Measurements from ENCODE around the gene GTF3C5.
A peak's percentile ranks its signal among the peaks of the same experiment; 100 is the strongest.

Gene GTF3C5

DNA sequence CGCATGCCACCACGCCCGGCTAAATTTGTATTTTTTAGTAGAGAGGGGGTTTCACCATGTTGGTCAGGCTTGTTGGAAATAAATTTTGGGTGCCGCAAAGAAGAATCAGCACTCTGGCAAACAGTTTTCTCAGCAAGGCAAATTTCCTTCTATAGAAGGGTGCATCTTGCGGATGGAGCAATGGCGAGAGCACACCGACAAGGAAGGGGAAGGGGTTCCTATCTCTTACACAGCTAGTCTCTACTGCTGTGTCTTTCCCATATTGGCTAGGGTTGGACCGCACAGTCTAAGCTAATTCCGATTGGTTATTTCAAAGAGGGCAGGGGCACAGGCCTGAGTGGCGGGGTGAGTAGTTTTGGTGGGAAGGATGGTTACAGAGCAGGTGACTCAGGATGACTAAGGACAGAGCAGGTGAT is 707 bp downstream of the GTF3C5 start:
- DNase-seq = no peak

- no peak for DNase-seq
These were observed 1.4 kb downstream of the GTF3C5 start for GRCh38 chr9:133032171-133032570.

DNA sequence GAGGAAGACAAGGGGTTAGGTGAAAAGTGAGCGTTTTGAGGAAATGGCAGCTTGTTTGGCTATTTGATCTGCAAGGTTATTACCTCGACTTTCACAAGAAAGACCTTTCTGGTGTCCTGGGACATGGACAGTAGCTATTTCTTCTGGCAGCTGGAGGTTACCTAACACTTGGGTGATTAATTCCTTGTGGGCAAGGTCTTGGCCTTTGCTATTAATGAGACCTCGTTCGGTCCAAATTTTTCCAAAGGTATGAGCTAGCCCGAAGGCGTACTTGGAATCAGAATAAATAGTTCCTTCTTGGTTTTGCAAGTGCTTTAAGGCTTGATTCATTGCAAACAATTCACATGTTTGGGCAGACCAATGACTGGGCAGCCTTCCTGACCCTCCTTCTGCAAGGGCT is 4.9 kb downstream of the GTF3C5 start:
- DNase-seq = no peak

GRCh38 chr9:133037775-133038515 is 7.1 kb downstream of the GTF3C5 start:
- DNase-seq = no peak

DNA sequence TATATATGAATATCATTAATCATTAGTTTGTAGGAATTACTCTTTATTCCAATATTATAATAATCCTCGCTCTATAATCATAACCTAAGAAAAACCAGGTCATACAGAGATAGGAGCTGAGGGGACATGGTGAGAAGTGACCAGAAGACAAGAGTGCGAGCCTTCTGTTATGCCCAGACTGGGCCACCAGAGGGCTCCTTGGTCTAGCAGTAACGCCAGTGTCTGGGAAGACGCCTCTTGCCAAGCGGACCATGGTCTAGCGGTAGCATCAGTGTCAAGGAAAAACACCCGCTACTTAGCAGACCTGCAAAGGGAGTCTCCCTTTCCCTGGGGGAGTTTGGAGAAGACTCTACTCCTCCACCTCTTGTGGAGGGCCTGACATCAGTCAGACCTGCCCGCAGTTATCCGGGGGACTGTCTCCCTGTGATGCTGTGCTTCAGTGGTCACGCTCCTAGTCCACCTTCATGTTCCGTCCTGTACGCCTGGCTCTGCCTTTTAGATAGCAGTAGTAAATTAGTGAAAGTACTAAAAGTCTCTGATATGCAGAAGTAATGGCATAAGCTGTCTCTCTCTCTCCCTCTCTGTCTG is 10.2 kb downstream of the GTF3C5 start:
- peak; percentile 28 for DNase-seq

- no peak for DNase-seq
These were observed 11.2 kb downstream of the GTF3C5 start for GRCh38 chr9:133041958-133042357.

DNA sequence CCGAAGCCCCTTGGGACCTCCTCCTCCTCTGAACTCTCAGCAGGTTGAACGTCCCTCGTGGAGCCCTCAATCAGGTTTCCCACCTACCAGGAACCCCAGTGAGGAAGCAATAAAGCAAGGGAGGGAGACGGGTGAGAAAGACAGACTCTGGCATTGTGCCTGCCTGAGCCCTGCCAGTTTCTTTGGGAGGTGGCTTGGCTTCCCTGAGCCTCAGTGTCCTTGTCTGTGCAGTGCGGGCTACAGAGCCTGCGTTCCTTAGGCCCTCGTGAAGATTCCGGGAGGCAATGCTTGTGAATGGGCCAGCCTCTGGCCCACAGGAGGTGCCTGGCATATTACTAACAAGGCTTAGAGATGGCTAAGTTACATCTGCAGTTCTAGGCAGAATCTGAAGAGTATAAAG is 11.9 kb downstream of the GTF3C5 start:
- no peak for DNase-seq

DNA sequence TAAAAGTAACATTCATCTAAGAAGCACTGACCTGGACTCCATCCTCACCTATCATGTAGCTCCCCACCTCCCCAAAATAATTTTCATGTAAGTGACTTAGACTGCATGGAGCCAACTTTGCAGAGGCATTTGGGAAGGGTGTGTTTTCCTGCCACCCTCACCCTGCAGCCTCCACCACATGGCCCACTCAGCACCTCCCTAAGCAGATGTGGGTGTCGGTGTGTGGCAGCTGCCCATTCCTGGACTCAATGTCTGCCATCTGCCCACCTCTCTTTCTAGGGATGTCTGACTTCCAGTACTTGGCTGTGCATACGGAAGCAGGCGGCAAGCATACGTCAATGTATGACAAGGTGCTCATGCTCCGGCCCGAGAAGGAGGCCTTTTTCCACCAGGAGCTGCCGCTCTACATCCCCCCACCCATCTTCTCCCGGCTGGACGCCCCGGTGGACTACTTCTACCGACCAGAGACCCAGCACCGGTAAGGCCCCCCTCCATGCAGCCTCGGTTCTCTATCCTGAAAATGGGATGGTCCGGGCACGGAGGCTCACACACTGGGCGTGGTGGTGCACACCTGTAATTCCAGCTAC is 12.7 kb downstream of the GTF3C5 start:
- DNase-seq = no peak

- no peak for DNase-seq
These were observed 13.3 kb downstream of the GTF3C5 start for GRCh38 chr9:133044125-133044524.

DNA sequence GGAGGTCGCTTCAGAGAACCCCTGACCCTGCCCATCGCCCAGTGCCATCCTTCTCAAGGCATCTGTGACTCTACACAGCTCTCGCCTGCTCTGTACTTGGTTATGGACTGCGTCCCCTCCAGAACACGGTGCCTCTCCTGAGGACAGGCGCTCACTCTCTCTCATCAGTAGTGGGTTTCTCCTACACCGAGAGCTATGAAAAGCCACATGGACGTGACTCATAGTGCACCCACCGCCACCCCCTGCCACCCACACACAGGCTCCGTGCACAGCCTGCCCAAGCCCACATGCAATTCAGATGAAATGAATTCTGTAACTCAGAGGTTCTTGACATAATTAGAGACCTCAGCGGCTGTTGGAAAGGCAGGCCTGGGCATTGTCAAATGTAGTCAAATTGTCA is 13.9 kb downstream of the GTF3C5 start:
- DNase-seq = no peak

- no peak for DNase-seq
These were observed 14.3 kb downstream of the GTF3C5 start for GRCh38 chr9:133045132-133045531.

- no peak for DNase-seq
These were observed 15.6 kb downstream of the GTF3C5 start for GRCh38 chr9:133046196-133046899.

- no peak for DNase-seq
These were observed 16.1 kb downstream of the GTF3C5 start for GRCh38 chr9:133046900-133047295.

DNA sequence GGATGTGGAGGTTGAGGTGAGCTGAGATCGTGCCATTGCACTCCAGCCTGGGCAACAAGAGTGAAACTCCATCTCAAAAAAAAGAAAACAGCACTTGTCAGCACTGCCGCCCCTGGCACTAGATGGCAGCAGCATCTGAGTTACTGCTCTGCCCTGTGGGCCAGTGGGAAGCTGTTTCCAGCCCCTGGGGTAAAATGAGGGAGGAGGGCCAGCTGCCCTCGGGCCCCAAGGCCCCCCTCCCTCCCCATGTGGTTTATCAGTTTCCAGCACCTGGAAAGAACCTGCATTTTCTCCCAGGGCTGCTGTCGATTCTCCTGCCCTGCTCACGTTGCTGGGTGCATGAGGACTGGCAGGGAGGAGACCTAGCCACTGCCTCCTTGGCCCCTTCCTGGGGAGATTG is 17.8 kb downstream of the GTF3C5 start:
- no peak for DNase-seq

- no peak for DNase-seq
These were observed 18.2 kb downstream of the GTF3C5 start for GRCh38 chr9:133049043-133049442.

GRCh38 chr9:133050142-133050541 is 19.3 kb downstream of the GTF3C5 start:
- no peak for DNase-seq

GRCh38 chr9:133050781-133051180 is 20.0 kb downstream of the GTF3C5 start:
- DNase-seq = no peak

DNA sequence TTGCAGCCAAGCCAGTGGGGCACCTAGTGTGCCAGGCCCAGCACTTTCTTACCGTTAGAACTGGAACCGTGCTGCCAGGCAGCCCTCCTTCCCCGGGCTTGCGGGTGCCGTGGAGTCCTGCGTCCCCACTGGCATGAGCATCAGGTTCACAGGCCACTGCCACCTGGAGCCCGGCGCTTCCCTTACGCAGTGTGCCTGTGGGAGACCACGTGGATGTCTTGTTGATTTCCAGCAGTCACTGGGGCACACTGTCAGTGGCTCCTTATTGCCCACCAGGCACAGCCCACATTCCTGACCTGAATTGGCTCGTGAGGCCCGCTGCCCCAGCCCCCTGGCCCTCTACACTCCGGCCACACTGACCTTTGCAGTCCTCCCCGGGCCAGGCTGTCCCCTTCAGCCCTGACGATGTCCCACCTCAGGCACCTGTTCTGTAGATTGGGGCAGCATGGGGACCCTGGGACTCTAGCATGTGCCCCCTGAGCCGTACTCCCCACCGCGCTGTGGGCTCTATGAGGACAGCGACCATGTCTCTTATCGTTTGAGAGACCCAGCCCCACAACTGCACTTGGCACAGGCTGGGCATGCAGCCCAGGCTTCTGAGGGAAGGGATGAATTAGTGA is 20.6 kb downstream of the GTF3C5 start:
- DNase-seq = no peak

GRCh38 chr9:133051966-133052539 is 21.3 kb downstream of the GTF3C5 start:
- DNase-seq = no peak

DNA sequence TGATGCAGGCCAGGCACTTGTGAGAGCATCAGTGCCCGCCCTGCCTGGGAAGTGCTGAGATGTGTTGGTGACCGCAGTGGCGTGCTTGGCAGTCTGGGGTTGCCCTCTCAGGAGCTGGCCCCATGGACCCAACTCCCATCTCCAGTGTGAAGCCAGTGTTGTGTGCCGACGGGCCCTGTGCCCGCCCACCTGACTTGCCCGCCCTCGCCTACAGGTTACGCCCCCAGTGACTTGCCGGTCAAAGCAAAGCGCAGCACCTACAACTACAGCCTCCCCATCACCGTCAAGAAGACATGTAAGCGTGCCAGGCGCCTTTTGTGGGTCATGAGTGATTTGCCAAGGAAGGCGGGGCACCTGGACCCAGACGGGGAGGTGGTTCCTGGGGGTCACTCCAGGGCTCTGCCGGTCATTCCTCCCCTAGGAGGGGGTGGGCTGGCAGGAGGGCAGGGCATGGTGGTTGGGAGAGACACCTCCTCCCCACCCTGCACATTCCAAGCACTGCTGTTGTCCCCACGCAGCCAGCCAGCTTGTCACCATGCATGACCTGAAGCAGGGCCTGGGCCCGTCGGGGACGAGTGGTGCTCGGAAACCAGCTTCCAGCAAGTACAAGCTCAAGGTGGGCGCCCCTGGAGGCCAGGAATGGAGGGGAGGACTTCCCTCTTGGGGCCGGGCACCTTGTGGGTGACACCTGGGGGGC is 23.5 kb downstream of the GTF3C5 start:
- no peak for DNase-seq

- DNase-seq = no peak
These were observed 24.2 kb downstream of the GTF3C5 start for GRCh38 chr9:133054966-133055365.

DNA sequence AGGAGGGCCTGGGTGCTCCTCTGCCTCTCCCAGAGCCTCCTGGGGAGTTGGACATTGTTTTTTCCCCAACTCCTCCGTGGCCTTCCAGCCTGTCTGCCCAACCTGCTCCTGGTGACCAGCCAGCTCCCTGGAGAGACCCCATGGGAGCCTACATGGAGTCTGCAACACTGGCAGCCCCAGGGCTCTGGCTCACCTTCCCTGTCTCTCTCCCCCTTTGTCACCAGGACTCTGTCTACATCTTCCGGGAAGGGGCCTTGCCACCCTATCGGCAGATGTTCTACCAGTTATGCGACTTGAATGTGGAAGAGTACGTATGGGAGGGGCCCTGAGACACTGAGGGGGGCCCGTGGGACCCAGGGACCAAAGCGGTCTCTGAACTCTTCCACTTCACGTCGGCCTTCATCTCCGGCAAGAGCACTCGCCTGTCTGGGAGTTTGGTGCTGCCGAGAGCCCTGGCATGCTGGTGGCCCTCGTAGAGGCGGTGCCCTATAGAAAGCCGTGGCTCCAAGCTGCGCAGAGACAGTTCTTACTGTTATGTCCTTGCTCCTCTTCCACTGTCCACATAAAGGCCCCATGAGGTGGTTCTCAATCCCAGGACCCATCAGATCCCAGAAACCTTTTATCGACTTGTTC is 25.1 kb downstream of the GTF3C5 start:
- no peak for DNase-seq

All from retina (tissue), 1 donor.